ENCODE measurements around the gene G6PC3.

G6PC3 gene

GRCh38 chr17:44124118-44124438 lies 53.5 kb downstream of the G6PC3 start:
- Mint-ChIP-seq H3K27ac (peak overlapping the region; percentile 96), H3K9me3 (no peaks in the 10 kb centered on the region), H3K4me1 (peaks cover 27% of the 10 kb centered on the region), H3K36me3 (peaks cover 2% of the 10 kb centered on the region), H3K4me3 (peak overlapping the region; percentile 96), H3K27me3 (no peaks in the 10 kb centered on the region)
- no peak for ATAC-seq (ENCODE audit: low read depth)
- no peak for DNase-seq (ENCODE audit: low spot score in 2 of 2)
